CD4-positive, CD25-positive, alpha-beta regulatory T cell (primary cell): Measurements from ENCODE around the gene BEND3. TPM values are rescaled to one million over a fixed set of nuclear protein-coding genes. Genes with fewer than 3 reads are reported as not detected.
"Not testable (repeated sequence)": the region's sequence is repeated elsewhere in the genome, so short reads cannot be mapped to it uniquely, and the experiment has no call there.

ENCODE experiments used
- ATAC-seq, 2 donors: fragments of 150-1000 bp; cut with Tn5 transposase; one replicate each; pipeline ENCODE4 v1.10.0; 2021; ENCODE audit warnings: low read depth in 2 of 2, moderate number of reproducible peaks in 2 of 2, moderate library complexity in 1 of 2
- DNase-seq, 3 donors: peaks; one replicate each; pipeline versions ENCODE4 v3.0.0 to v3.0.0-alpha.2; 2012 to 2022; ENCODE audit warnings: mixed read lengths in 1 of 3
- H3K27ac ChIP-seq: one replicate; pipeline ENCODE4 v1.7.0; 2013; ENCODE audit warnings: mild to moderate bottlenecking, low read length; ENCODE audit not compliant: insufficient read depth, poor library complexity, severe bottlenecking
- H3K27me3 ChIP-seq: one replicate; pipeline ENCODE4 v1.7.0; 2013; ENCODE audit warnings: low read length; ENCODE audit not compliant: control insufficient read depth, insufficient read depth
- H3K36me3 ChIP-seq: one replicate; pipeline ENCODE4 v1.7.0; 2013; ENCODE audit warnings: mild to moderate bottlenecking, low read length, moderate library complexity; ENCODE audit not compliant: control insufficient read depth, insufficient read depth
- H3K4me1 ChIP-seq: 2 replicates; pipeline ENCODE4 v1.7.0; 2013; ENCODE audit warnings: mild to moderate bottlenecking, low read length; ENCODE audit not compliant: insufficient read depth, control insufficient read depth, poor library complexity, severe bottlenecking
- H3K4me3 ChIP-seq: one replicate; pipeline ENCODE4 v1.7.0; 2013; ENCODE audit warnings: low read depth, mild to moderate bottlenecking, low read length, moderate library complexity
- H3K9me3 ChIP-seq, 2 experiments: 1 replicate in 1 of 2; 2 replicates in 1 of 2; pipeline ENCODE4 v1.7.0; 2013; ENCODE audit warnings: low read length in 2 of 2, mild to moderate bottlenecking in 1 of 2, moderate library complexity in 1 of 2; ENCODE audit not compliant: control insufficient read depth in 2 of 2
- H3K27ac Mint-ChIP-seq, 3 donors: one replicate each; pipeline ENCODE4 v1.8.0; 2020 to 2022; ENCODE audit warnings: mild to moderate bottlenecking in 3 of 3, mixed read lengths in 3 of 3, moderate library complexity in 2 of 3
- H3K27me3 Mint-ChIP-seq: one replicate; pipeline ENCODE4 v1.8.0; 2022; ENCODE audit warnings: mild to moderate bottlenecking, mixed read lengths
- H3K36me3 Mint-ChIP-seq: one replicate; pipeline ENCODE4 v1.8.0; 2020; ENCODE audit warnings: mixed read lengths
- H3K4me1 Mint-ChIP-seq, 4 donors: one replicate each; pipeline ENCODE4 v1.8.0; 2020 to 2022; ENCODE audit warnings: mixed read lengths in 4 of 4, mild to moderate bottlenecking in 1 of 4
- H3K4me3 Mint-ChIP-seq, 4 donors: one replicate each; pipeline ENCODE4 v1.8.0; 2020 to 2022; ENCODE audit warnings: mild to moderate bottlenecking in 4 of 4, mixed read lengths in 4 of 4, moderate library complexity in 3 of 4
- H3K9me3 Mint-ChIP-seq, 7 donors: one replicate each; pipeline ENCODE4 v1.8.0; 2020 to 2022; ENCODE audit warnings: mixed read lengths in 7 of 7, mild to moderate bottlenecking in 3 of 7, moderate library complexity in 2 of 7
- polyA plus RNA-seq, 4 donors: library from polyadenylated mRNA; unstranded; fragments of 300-500 nt; fragmentation: Illumina TruSeq; gene quantifications; one replicate each; pipeline ENCODE4 v1.2.3, GENCODE V29; 2021
- total RNA-seq: library from RNA; stranded (reverse); gene quantifications from one replicate; pipeline ENCODE4 v1.2.3, GENCODE V29; 2022

BEND3 gene
- total and polyA plus RNA-seq, 5 donors from 2014 or later = 0.05 to 0.89 (median 0.26) TPM

- Histone ChIP-seq H3K36me3 (no peaks in the 10 kb centered on the region), H3K27me3 (peaks cover 10% of the 10 kb centered on the region), H3K4me3 (no peak overlapping the region), H3K4me1 (peaks cover 13% of the 10 kb centered on the region), H3K27ac (no peak overlapping the region), H3K9me3 (no peaks in the 10 kb centered on the region)
- no peak overlapping the region for H3K27ac Mint-ChIP-seq
- H3K27me3 Mint-ChIP-seq = peaks cover 22% of the 10 kb centered on the region
- no peak overlapping the region for H3K4me3 Mint-ChIP-seq
- no peak for ATAC-seq
- H3K36me3 Mint-ChIP-seq = no peaks in the 10 kb centered on the region
- no peak for DNase-seq
- no peaks in the 10 kb centered on the region for H3K9me3 Mint-ChIP-seq
- H3K4me1 Mint-ChIP-seq = peaks cover 1 to 12% (median 8%) of the 10 kb centered on the region in 4 donors
Measured at GRCh38 chr6:107118976-107119375, 3.7 kb upstream of the BEND3 start.

- H3K36me3 ChIP-seq = not testable (repeated sequence)
- peaks cover 2 to 15% (median 8%) of the 10 kb centered on the region in 4 donors for H3K4me1 Mint-ChIP-seq
Measured at GRCh38 chr6:107118540-107118939, 3.2 kb upstream of the BEND3 start.

GRCh38 chr6:107116931-107117330 is 1.6 kb upstream of the BEND3 start:
- DNase-seq (no peak), ATAC-seq (no peak)
- peak overlapping the region; percentile 86 to 95 (median 88) for H3K4me3 Mint-ChIP-seq
- no peaks in the 10 kb centered on the region for H3K9me3 Mint-ChIP-seq
- H3K9me3 ChIP-seq = no peaks in the 10 kb centered on the region
- peaks cover 19% of the 10 kb centered on the region for H3K4me1 ChIP-seq
- no peaks in the 10 kb centered on the region for H3K36me3 ChIP-seq
- H3K27ac ChIP-seq = no peak overlapping the region
- H3K36me3 Mint-ChIP-seq = no peaks in the 10 kb centered on the region
- H3K27me3 ChIP-seq = peaks cover 10% of the 10 kb centered on the region
- H3K27me3 Mint-ChIP-seq = peaks cover 22% of the 10 kb centered on the region
- peaks cover 3 to 15% (median 8%) of the 10 kb centered on the region in 4 donors for H3K4me1 Mint-ChIP-seq
- peak overlapping the region; percentile 76 for H3K4me3 ChIP-seq
- no peak overlapping the region for H3K27ac Mint-ChIP-seq

More at GRCh38 chr6:107118540-107118939, 3.2 kb upstream of the BEND3 start:
- ATAC-seq, H3K4me3 Mint-ChIP-seq, H3K9me3 ChIP-seq, H3K27ac ChIP-seq, DNase-seq, H3K36me3 Mint-ChIP-seq, H3K27me3 ChIP-seq, H3K9me3 Mint-ChIP-seq, H3K27ac Mint-ChIP-seq, H3K4me3 ChIP-seq: not testable (repeated sequence)
- H3K27me3 Mint-ChIP-seq = peaks cover 24% of the 10 kb centered on the region
- H3K4me1 ChIP-seq = peaks cover 18% of the 10 kb centered on the region

GRCh38 chr6:107116328-107116892 is 1.1 kb upstream of the BEND3 start:
- no peaks in the 10 kb centered on the region for H3K36me3 Mint-ChIP-seq
- H3K4me1 ChIP-seq = peaks cover 19% of the 10 kb centered on the region
- peak overlapping the region; percentile 86 to 95 (median 88) for H3K4me3 Mint-ChIP-seq
- peak overlapping the region; percentile 76 for H3K4me3 ChIP-seq
- peaks cover 3 to 15% (median 8%) of the 10 kb centered on the region in 4 donors for H3K4me1 Mint-ChIP-seq
- no peak overlapping the region for H3K27ac ChIP-seq
- H3K36me3 ChIP-seq = no peaks in the 10 kb centered on the region
- H3K9me3 ChIP-seq = no peaks in the 10 kb centered on the region
- H3K27me3 Mint-ChIP-seq = peaks cover 22% of the 10 kb centered on the region
- H3K27me3 ChIP-seq = peaks cover 10% of the 10 kb centered on the region
- DNase-seq (peak in 2 of 3 donors; percentile 25 to 58), ATAC-seq (peak in 1 of 2 donors; percentile 40)
- H3K9me3 Mint-ChIP-seq = no peaks in the 10 kb centered on the region
- H3K27ac Mint-ChIP-seq = peak overlapping the region in 2 of 3 donors; percentile 20 to 94

- Histone ChIP-seq H3K36me3 (no peaks in the 10 kb centered on the region), H3K4me3 (peak overlapping the region; percentile 76), H3K27me3 (peaks cover 10% of the 10 kb centered on the region), H3K4me1 (peaks cover 19% of the 10 kb centered on the region), H3K9me3 (no peaks in the 10 kb centered on the region), H3K27ac (no peak overlapping the region)
- DNase-seq (peak in 2 of 3 donors; percentile 12 to 39), ATAC-seq (no peak)
- H3K4me1 Mint-ChIP-seq = peaks cover 3 to 15% (median 8%) of the 10 kb centered on the region in 4 donors
- no peaks in the 10 kb centered on the region for H3K36me3 Mint-ChIP-seq
- peak overlapping the region; percentile 86 to 95 (median 88) for H3K4me3 Mint-ChIP-seq
- peak overlapping the region in 1 of 3 donors; percentile 94 for H3K27ac Mint-ChIP-seq
- no peaks in the 10 kb centered on the region for H3K9me3 Mint-ChIP-seq
- peaks cover 22% of the 10 kb centered on the region for H3K27me3 Mint-ChIP-seq
Measured at GRCh38 chr6:107115695-107116327, 496 bp upstream of the BEND3 start.

GRCh38 chr6:107114213-107114925 is 946 bp downstream of the BEND3 start:
- ATAC-seq = peak; percentile 63 to 69

GRCh38 chr6:107110200-107110599 is 5.1 kb downstream of the BEND3 start:
- H3K27ac ChIP-seq = no peak overlapping the region
- no peaks in the 10 kb centered on the region for H3K9me3 Mint-ChIP-seq
- H3K4me1 Mint-ChIP-seq = peaks cover 0 to 3% (median under 1%) of the 10 kb centered on the region in 4 donors
- H3K4me3 Mint-ChIP-seq = peak overlapping the region in 1 of 4 donors; percentile 66
- H3K4me1 ChIP-seq = peaks cover 7% of the 10 kb centered on the region
- H3K27me3 ChIP-seq = no peaks in the 10 kb centered on the region
- no peak overlapping the region for H3K27ac Mint-ChIP-seq
- ATAC-seq = no peak
- no peak for DNase-seq
- no peaks in the 10 kb centered on the region for H3K9me3 ChIP-seq
- H3K4me3 ChIP-seq = no peak overlapping the region
- H3K36me3 ChIP-seq = no peaks in the 10 kb centered on the region
- peaks cover 5% of the 10 kb centered on the region for H3K27me3 Mint-ChIP-seq
- no peaks in the 10 kb centered on the region for H3K36me3 Mint-ChIP-seq

More at GRCh38 chr6:107114213-107114925, 946 bp downstream of the BEND3 start:
- H3K27me3 ChIP-seq = peaks cover 10% of the 10 kb centered on the region
- peaks cover 3 to 15% (median 8%) of the 10 kb centered on the region in 4 donors for H3K4me1 Mint-ChIP-seq
- peaks cover 22% of the 10 kb centered on the region for H3K27me3 Mint-ChIP-seq
- H3K36me3 ChIP-seq = no peaks in the 10 kb centered on the region
- DNase-seq = peak; percentile 50 to 69 (median 65)
- peak overlapping the region in 1 of 3 donors; percentile 62 for H3K27ac Mint-ChIP-seq
- H3K9me3 Mint-ChIP-seq = no peaks in the 10 kb centered on the region
- peak overlapping the region; percentile 83 to 91 (median 88) for H3K4me3 Mint-ChIP-seq
- peak overlapping the region; percentile 55 for H3K4me3 ChIP-seq
- no peaks in the 10 kb centered on the region for H3K9me3 ChIP-seq
- H3K4me1 ChIP-seq = peaks cover 19% of the 10 kb centered on the region
- H3K36me3 Mint-ChIP-seq = no peaks in the 10 kb centered on the region
- no peak overlapping the region for H3K27ac ChIP-seq
